Neuronal stem cell (in vitro differentiated cells): ENCODE measurements around the gene FAM236C.
"Not testable (repeated sequence)": the region's sequence is repeated elsewhere in the genome, so short reads cannot be mapped to it uniquely, and the experiment has no call there.

Experiments used
- DNase-seq: peaks from one replicate; pipeline ENCODE4 v3.0.0-alpha.2; 2013; ENCODE audit warnings: low spot score
- H2AFZ ChIP-seq: one replicate; pipeline ENCODE4 v1.6.1; 2013; ENCODE audit warnings: mild to moderate bottlenecking, low read length, inconsistent platforms
- H2AK5ac ChIP-seq: 2 replicates; pipeline ENCODE4 v1.6.1; 2013; ENCODE audit warnings: low read depth, mild to moderate bottlenecking, inconsistent platforms, low read length, moderate library complexity, mixed read lengths
- H2BK120ac ChIP-seq: 2 replicates; pipeline ENCODE4 v1.6.1; 2013; ENCODE audit warnings: low read depth, mild to moderate bottlenecking, inconsistent platforms, low read length, moderate library complexity, mixed read lengths
- H2BK12ac ChIP-seq: one replicate; pipeline ENCODE4 v1.6.1; 2013; ENCODE audit warnings: low read length, inconsistent platforms
- H2BK15ac ChIP-seq: 2 replicates; pipeline ENCODE4 v1.6.1; 2013; ENCODE audit warnings: mild to moderate bottlenecking, low read length, inconsistent platforms, mixed read lengths
- H2BK5ac ChIP-seq: one replicate; pipeline ENCODE4 v1.6.1; 2013; ENCODE audit warnings: inconsistent platforms, mild to moderate bottlenecking, low read length, moderate library complexity
- H3K14ac ChIP-seq: one replicate; pipeline ENCODE4 v1.6.1; 2013; ENCODE audit warnings: low read length, inconsistent platforms
- H3K18ac ChIP-seq: 2 replicates; pipeline ENCODE4 v1.6.1; 2013; ENCODE audit warnings: low read length, inconsistent platforms
- H3K23ac ChIP-seq: 2 replicates; pipeline ENCODE4 v1.6.1; 2013; ENCODE audit warnings: low read depth, mild to moderate bottlenecking, mixed read lengths, low read length, inconsistent platforms; ENCODE audit not compliant: poor library complexity
- H3K27ac ChIP-seq: replicated peaks from 3 replicates; pipeline ENCODE4 v1.5.1; 2013; ENCODE audit warnings: low read length, inconsistent platforms
- H3K27me3 ChIP-seq, 3 experiments: 2 replicates each; pipeline ENCODE4 v1.6.1; 2013; ENCODE audit warnings: low read length in 3 of 3, mild to moderate bottlenecking in 2 of 3, inconsistent platforms in 1 of 3, low read depth in 1 of 3, mixed read lengths in 1 of 3, moderate library complexity in 1 of 3; ENCODE audit not compliant: control insufficient read depth in 3 of 3, insufficient read depth in 3 of 3
- H3K36me3 ChIP-seq, 2 donors: replicated peaks in 1 of 2; 2 replicates each; pipeline ENCODE4 v1.6.1; 2013; ENCODE audit warnings: low read length in 2 of 2; ENCODE audit not compliant: control insufficient read depth in 2 of 2, insufficient read depth in 2 of 2
- H3K4ac ChIP-seq: 2 replicates; pipeline ENCODE4 v1.6.1; 2013; ENCODE audit warnings: inconsistent platforms, mild to moderate bottlenecking, low read length, moderate library complexity
- H3K4me1 ChIP-seq, 2 donors: 1 replicate in 1 of 2; 2 replicates in 1 of 2; pipeline ENCODE4 v1.6.1; 2013; ENCODE audit warnings: low read length in 2 of 2, low read depth in 1 of 2; ENCODE audit not compliant: control insufficient read depth in 2 of 2, insufficient read depth in 1 of 2
- H3K4me2 ChIP-seq: one replicate; pipeline ENCODE4 v1.6.1; 2013; ENCODE audit warnings: mild to moderate bottlenecking, low read length, inconsistent platforms; ENCODE audit not compliant: insufficient read depth, poor library complexity, severe bottlenecking
- H3K4me3 ChIP-seq, 2 donors: 2 replicates each; pipeline ENCODE4 v1.5.1; 2013; ENCODE audit warnings: low read length in 2 of 2, mild to moderate bottlenecking in 2 of 2, inconsistent platforms in 1 of 2, moderate library complexity in 1 of 2
- H3K79me1 ChIP-seq: one replicate; pipeline ENCODE4 v1.6.1; 2013; ENCODE audit warnings: low read depth, mild to moderate bottlenecking, inconsistent platforms, low read length, moderate library complexity
- H3K9ac ChIP-seq: one replicate; pipeline ENCODE4 v1.6.1; 2013; ENCODE audit warnings: mild to moderate bottlenecking, low read depth, low read length, inconsistent platforms; ENCODE audit not compliant: poor library complexity
- H3K9me3 ChIP-seq, 2 donors: replicated peaks in 1 of 2; 2 replicates each; pipeline versions ENCODE3 to v1.6.1; 2013; ENCODE audit warnings: low read length in 2 of 2, mild to moderate bottlenecking in 2 of 2, inconsistent platforms in 1 of 2, low read depth in 1 of 2, mixed read lengths in 1 of 2, moderate library complexity in 1 of 2; ENCODE audit not compliant: control insufficient read depth in 2 of 2, insufficient read depth in 1 of 2
- H4K8ac ChIP-seq: one replicate; pipeline ENCODE4 v1.6.1; 2013; ENCODE audit warnings: low read depth, mild to moderate bottlenecking, inconsistent platforms, low read length, moderate library complexity
- H4K91ac ChIP-seq: one replicate; pipeline ENCODE4 v1.6.1; 2013; ENCODE audit warnings: low read length, low read depth, mild to moderate bottlenecking, inconsistent platforms; ENCODE audit not compliant: poor library complexity
- WGBS, 2 donors: extraction: QIAGEN DNeasy Blood & Tissue Kit; methylation state at CpG; one replicate each; pipeline ENCODE4 v1.1.7; 2013; ENCODE audit warnings: missing lambda C conversion rate in 2 of 2, mixed read lengths in 1 of 2; ENCODE audit not compliant: insufficient read length in 2 of 2, insufficient replicate concordance in 1 of 2; ENCODE audit errors: extremely low coverage in 2 of 2; 5-methylcytosine and 5-hydroxymethylcytosine counted together

Gene FAM236C

GRCh38 chrX:72942272-72942671 lies 29.9 kb downstream of the FAM236C start:
- WGBS, 2 donors = no CpG with 5 or more reads among the region's 6 CpGs
- not testable (repeated sequence) for H3K27me3 ChIP-seq, DNase-seq

GRCh38 chrX:72943035-72943818 lies 30.8 kb downstream of the FAM236C start:
- not testable (repeated sequence) for H3K4me2 ChIP-seq, H2BK12ac ChIP-seq, H3K79me1 ChIP-seq, H3K4ac ChIP-seq, H3K4me3 ChIP-seq, H3K9me3 ChIP-seq, H3K23ac ChIP-seq, DNase-seq, H4K8ac ChIP-seq, H3K4me1 ChIP-seq, H3K27ac ChIP-seq, H2AFZ ChIP-seq, H3K27me3 ChIP-seq, H4K91ac ChIP-seq, H2AK5ac ChIP-seq, H3K9ac ChIP-seq, H3K18ac ChIP-seq, H3K36me3 ChIP-seq, H2BK15ac ChIP-seq, H3K14ac ChIP-seq, H2BK120ac ChIP-seq, H2BK5ac ChIP-seq
- no CpG with 5 or more reads among the region's 44 CpGs for WGBS, 2 donors

More at GRCh38 chrX:72942272-72942671, 29.9 kb downstream of the FAM236C start:
- not testable (repeated sequence) for H2BK5ac ChIP-seq, H3K4me1 ChIP-seq, H3K79me1 ChIP-seq, H2BK15ac ChIP-seq, H2BK12ac ChIP-seq, H3K36me3 ChIP-seq, H2AK5ac ChIP-seq, H4K8ac ChIP-seq, H3K4me3 ChIP-seq, H3K27ac ChIP-seq, H2AFZ ChIP-seq, H3K18ac ChIP-seq, H3K4ac ChIP-seq, H3K9me3 ChIP-seq, H3K9ac ChIP-seq, H3K14ac ChIP-seq, H3K4me2 ChIP-seq, H2BK120ac ChIP-seq, H4K91ac ChIP-seq, H3K23ac ChIP-seq

DNA sequence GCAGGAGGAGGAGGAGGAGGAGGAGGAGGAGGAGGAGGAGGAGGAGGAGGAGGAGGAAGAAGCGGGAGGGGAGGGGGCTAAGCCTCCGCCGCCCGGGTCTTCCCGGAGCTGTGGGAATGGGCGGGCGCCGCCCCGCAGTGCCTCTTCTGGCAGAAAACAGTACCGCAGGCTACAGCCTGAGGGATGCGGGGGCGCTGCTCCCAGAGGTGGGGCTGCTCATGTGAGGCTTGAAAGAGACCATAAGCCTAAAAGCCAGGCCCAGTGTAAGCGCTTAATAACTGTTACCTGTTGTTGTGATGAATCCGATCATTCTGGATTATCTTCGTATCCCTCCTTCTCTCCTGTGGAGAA lies 31.4 kb downstream of the FAM236C start, which contains the start of gene DMRTC1:
TSS of gene DMRTC1 (minus strand) at position 19 of the 351 bp plus-strand sequence. CDS start 68,143 bp downstream, outside the sequence.
- H3K4me3 ChIP-seq, H3K18ac ChIP-seq, H3K27me3 ChIP-seq, H3K4me1 ChIP-seq, H3K14ac ChIP-seq, H4K8ac ChIP-seq, H3K27ac ChIP-seq, H2AFZ ChIP-seq, H3K9me3 ChIP-seq, H4K91ac ChIP-seq, H2BK12ac ChIP-seq, H3K23ac ChIP-seq, H2BK120ac ChIP-seq, H3K79me1 ChIP-seq, DNase-seq, H2BK5ac ChIP-seq, H3K4ac ChIP-seq, H3K4me2 ChIP-seq, H3K9ac ChIP-seq, H2BK15ac ChIP-seq, H3K36me3 ChIP-seq, H2AK5ac ChIP-seq: not testable (repeated sequence)
- no CpG with 5 or more reads among the region's 15 CpGs for WGBS, 2 donors

GRCh38 chrX:72959971-72960370 lies 47.6 kb downstream of the FAM236C start:
- not testable (repeated sequence) for DNase-seq, H2AFZ ChIP-seq, H3K36me3 ChIP-seq, H2BK15ac ChIP-seq, H3K79me1 ChIP-seq, H3K18ac ChIP-seq, H3K4me2 ChIP-seq, H3K14ac ChIP-seq, H3K9ac ChIP-seq, H3K4ac ChIP-seq, H2BK12ac ChIP-seq, H3K4me3 ChIP-seq, H3K23ac ChIP-seq, H4K91ac ChIP-seq, H2BK120ac ChIP-seq, H3K27me3 ChIP-seq, H3K27ac ChIP-seq, H4K8ac ChIP-seq, H2AK5ac ChIP-seq, H3K4me1 ChIP-seq, H2BK5ac ChIP-seq, H3K9me3 ChIP-seq
- WGBS, 2 donors = no CpG with 5 or more reads among the region's 9 CpGs
